ENCODE measurements around the gene IFNL1. TPM values are rescaled to one million over a fixed set of nuclear protein-coding genes. Genes with fewer than 3 reads are reported as not detected.
A peak's percentile ranks its signal among the peaks of the same experiment; 100 is the strongest.

IFNL1 gene
- total and polyA plus RNA-seq, 9 of the 15 experiments (the other 6 are each of a cell fraction or from before 2014, with no cell fraction given) = not detected

DNA sequence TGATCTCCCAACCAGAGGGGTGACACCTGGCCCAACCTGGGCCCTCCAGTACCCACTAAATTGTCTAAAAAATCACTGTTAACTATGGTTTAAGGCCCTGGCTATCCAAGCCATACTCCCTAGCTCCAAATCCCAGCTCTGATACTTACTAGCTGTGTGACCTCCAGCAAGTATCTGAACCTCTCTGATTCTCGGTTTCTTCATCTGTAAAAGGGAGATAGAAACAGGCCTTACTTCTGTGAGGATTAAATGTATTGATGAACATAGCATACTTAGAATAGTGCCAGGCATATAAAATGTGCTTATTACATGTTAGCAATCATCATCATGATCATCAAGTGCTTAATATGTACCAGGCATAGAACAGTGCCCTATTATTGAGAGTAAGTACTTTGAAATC is 19.7 kb downstream of the IFNL1 start (continued):
- TF ChIP-seq TBL1XR1 (IDR thresholded peaks at IDR 0.05; ENCODE audit: low read length in 2 of 2) = no peak
- TF ChIP-seq PTTG1 (tag; IDR thresholded peaks at IDR 0.05; ENCODE audit: low read depth) = no peak
- TF ChIP-seq ZFP36 (IDR thresholded peaks at IDR 0.05; ENCODE audit: low read depth, low read length, partially characterized antibody) = peak; percentile 53

DNA sequence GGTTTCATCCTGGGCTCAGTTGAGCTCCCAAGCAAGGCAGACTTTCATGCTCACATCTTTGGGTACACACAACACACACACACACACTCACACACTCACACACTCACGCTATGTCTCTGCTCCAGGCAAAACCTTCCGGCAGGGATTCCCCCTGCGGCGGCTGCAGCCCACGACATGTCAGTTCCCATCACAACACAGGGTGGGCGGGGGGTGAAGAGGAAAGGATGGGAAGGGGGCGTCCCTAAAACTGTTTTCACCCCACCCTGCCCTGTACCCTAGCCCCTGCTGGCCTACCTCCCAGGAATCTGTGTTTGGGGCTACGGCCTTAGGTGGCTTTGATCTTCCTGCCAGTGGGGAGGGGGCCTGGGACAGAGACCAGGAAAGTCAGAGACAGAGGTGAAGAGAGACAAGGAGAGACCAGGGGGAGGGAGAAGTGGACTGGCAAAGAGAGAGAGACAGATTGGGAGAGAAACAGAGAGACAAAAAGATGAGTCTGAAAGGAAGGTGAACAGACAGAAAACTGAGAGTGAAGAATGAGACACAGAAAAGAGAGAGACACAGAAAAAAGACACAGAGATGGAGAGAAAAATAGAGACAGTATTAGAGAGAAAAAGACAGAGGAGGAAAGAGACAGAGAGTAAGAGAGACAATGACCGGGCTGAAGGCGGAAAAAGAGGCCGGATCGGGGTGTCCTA is 20.6 kb downstream of the IFNL1 start:
- Histone ChIP-seq H3K9ac (ENCODE audit: insufficient read depth in 1 of 2, low read depth in 2 of 2, low read length in 2 of 2) (no peak overlapping the region), H3K27ac (ENCODE audit: extremely low read depth, low read depth, low read length) (no peak overlapping the region), H3K79me2 (ENCODE audit: control insufficient read depth, insufficient read depth, low read length) (peaks cover 20% of the 10 kb centered on the region), H4K20me1 (replicated peaks; ENCODE audit: control insufficient read depth, insufficient read depth, low read length) (no peaks in the 10 kb centered on the region), H3K4me1 (replicated peaks in 1 of 2; ENCODE audit: control insufficient read depth in 2 of 2, insufficient read depth in 2 of 2, low read length in 2 of 2) (peaks cover 3 to 15% of the 10 kb centered on the region in 2 experiments; a peak in 4 of 5 replicates), H3K4me2 (ENCODE audit: insufficient read depth, low read length) (no peak overlapping the region), H3K36me3 (ENCODE audit: control insufficient read depth, insufficient read depth, low read length) (peaks cover 58% of the 10 kb centered on the region; the same call in 2 of the 3 replicates), H3K4me3 (no peak overlapping the region), H2AFZ (ENCODE audit: low read depth, low read length) (no peak overlapping the region), H3K9me1 (ENCODE audit: control insufficient read depth, insufficient read depth, low read length) (no peaks in the 10 kb centered on the region), H3K27me3 (ENCODE audit: control insufficient read depth in 2 of 2, insufficient read depth in 2 of 2, low read length in 2 of 2) (no peaks in the 10 kb centered on the region), H3K9me3 (replicated peaks; ENCODE audit: control insufficient read depth, insufficient read depth, low read depth, low read length) (no peaks in the 10 kb centered on the region)
- no TSS peak for BruUV-seq (replicated peaks)
- DNase-seq (ENCODE audit: extremely low read depth in 1 of 4, low spot score in 3 of 4) = no peak
- POLR2A ChIA-PET = no interaction called here
- in situ Hi-C loops (cut with MboI) (no loop called here), intact Hi-C loops (cut with micrococcal nuclease) (no loop called here)
- TF ChIP-seq EHMT2 (IDR thresholded peaks at IDR 0.05) (no peak), LCOR (CRISPR knock-in tag; IDR thresholded peaks at IDR 0.05) (no peak), SMAD4 (CRISPR knock-in tag; conservative IDR thresholded peaks at IDR 0.05) (no peak), CEBPG (CRISPR knock-in tag; IDR thresholded peaks at IDR 0.05) (no peak), CEBPG (tag; conservative IDR thresholded peaks at IDR 0.05 in 1 of 2, IDR thresholded peaks at IDR 0.05 in 1 of 2) (no peak), NFXL1 (CRISPR knock-in tag; IDR thresholded peaks at IDR 0.05) (no peak), POLR2G (IDR thresholded peaks at IDR 0.05; ENCODE audit: low read depth, low read length) (no peak), SMC3 (conservative IDR thresholded peaks at IDR 0.05; ENCODE audit: insufficient read depth, low read depth, low read length) (no peak), SPI1 (IDR thresholded peaks at IDR 0.05; ENCODE audit: borderline replicate concordance, low read depth, low read length) (no peak), ATF1 (CRISPR knock-in tag; IDR thresholded peaks at IDR 0.05) (no peak), ATF1 (tag; IDR thresholded peaks at IDR 0.05) (no peak), HNRNPL (IDR thresholded peaks at IDR 0.05; ENCODE audit: low read depth, low read length) (no peak), NR4A1 (CRISPR knock-in tag; IDR thresholded peaks at IDR 0.05) (no peak), NR4A1 (tag; IDR thresholded peaks at IDR 0.05) (no peak), ZNF134 (CRISPR knock-in tag; conservative IDR thresholded peaks at IDR 0.05) (no peak), ZNF77 (CRISPR knock-in tag; IDR thresholded peaks at IDR 0.05) (no peak), ZNF583 (CRISPR knock-in tag; IDR thresholded peaks at IDR 0.05) (no peak), BMI1 (IDR thresholded peaks at IDR 0.05; ENCODE audit: low read length) (no peak), LARP7 (IDR thresholded peaks at IDR 0.05) (no peak), RFX7 (CRISPR knock-in tag; IDR thresholded peaks at IDR 0.05) (no peak)
- CTCF ChIA-PET (ENCODE audit: low intra/inter-chr PET ratio) = no interaction called here
- no peak for FAIRE-seq
- 91% methylated on average over 10 of the region's 12 CpGs for WGBS (ENCODE audit: insufficient coverage, low coverage, missing lambda C conversion rate)
- ATAC-seq = no peak
